HFF-Myc (cell line): ENCODE results near the gene GREB1L.

Experiments used
- DNase-seq: peaks from one replicate; pipeline ENCODE4 v3.0.0-alpha.2; 2011; ENCODE audit warnings: low read depth; ENCODE audit errors: extremely low read depth
- H3K4me3 ChIP-seq: replicated peaks from 2 replicates; pipeline ENCODE4 v1.5.1; 2011; ENCODE audit warnings: low read depth, mild to moderate bottlenecking, control low read depth, low read length
- TF ChIP-seq, protein P1 (sequence below): IDR thresholded peaks from 2 replicates; pipeline ENCODE4 v1.5.1; 2012; ENCODE audit warnings: mild to moderate bottlenecking, low read depth, low read length, control low read depth; ENCODE audit errors: missing control alignments

The GREB1L gene

DNA sequence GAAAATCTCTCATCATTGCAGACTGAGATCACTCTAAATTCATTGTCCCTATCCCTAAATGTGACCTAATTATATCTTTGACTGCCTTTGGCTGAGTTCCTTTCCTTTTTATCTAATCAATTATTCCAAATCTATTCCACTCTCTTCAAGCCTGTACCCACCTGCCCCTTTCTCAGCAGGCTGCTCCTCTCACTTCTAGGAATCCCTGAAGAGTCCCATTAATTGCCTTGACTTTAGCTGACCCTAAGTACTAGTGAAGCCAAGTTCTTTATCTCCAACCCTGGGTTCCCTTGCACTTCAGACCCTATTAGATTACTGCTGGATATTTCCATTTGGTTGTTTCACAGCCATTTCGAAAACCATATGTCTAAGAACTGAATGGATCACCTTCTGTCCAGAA lies 102.8 kb downstream of the GREB1L start:
- DNase-seq: no peak
- H3K4me3 ChIP-seq: no peak overlapping the region
- TF ChIP-seq, protein P1, sequence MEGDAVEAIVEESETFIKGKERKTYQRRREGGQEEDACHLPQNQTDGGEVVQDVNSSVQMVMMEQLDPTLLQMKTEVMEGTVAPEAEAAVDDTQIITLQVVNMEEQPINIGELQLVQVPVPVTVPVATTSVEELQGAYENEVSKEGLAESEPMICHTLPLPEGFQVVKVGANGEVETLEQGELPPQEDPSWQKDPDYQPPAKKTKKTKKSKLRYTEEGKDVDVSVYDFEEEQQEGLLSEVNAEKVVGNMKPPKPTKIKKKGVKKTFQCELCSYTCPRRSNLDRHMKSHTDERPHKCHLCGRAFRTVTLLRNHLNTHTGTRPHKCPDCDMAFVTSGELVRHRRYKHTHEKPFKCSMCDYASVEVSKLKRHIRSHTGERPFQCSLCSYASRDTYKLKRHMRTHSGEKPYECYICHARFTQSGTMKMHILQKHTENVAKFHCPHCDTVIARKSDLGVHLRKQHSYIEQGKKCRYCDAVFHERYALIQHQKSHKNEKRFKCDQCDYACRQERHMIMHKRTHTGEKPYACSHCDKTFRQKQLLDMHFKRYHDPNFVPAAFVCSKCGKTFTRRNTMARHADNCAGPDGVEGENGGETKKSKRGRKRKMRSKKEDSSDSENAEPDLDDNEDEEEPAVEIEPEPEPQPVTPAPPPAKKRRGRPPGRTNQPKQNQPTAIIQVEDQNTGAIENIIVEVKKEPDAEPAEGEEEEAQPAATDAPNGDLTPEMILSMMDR: no peak

DNA sequence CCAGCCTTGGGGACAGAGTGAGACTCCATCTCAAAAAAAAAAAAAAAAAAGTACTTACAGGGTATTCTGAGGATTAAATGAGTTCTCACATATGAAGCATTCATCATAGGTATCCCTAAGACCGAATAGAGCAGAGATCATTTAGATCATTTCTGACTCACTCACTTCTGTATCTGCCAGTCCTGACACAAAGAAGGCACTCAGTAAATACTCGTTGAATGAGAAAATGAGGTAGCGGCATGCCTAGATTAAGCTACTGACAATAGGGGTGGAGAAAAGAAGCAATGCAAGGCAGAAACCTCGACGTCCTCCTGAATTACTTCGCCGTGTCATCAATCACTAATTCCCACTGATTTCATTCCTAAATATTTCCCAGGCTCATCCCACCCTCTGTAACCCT lies 103.8 kb downstream of the GREB1L start:
- no peak for DNase-seq

DNA sequence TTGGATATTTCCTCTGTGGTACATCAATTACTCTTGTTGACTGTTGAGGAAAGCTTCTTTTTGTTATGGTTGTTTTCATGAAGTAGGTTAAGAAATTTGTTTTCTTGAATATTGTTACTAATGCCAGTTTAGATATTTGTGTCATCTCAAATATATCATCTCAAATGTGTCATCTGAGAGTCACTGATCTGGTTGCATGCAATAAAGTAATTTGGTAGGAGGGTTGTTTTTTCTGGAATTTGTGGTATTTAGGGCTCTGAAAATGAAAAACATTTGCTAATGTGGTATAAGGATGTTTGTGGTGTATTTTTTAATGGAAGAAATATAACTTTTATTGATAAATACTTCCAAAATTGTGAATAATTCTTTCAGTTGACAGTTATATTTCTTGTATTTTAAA lies 117.7 kb downstream of the GREB1L start:
- DNase-seq: no peak
- no peak overlapping the region for H3K4me3 ChIP-seq
- TF ChIP-seq, protein P1: no peak

More for the DNA sequence above, 103.8 kb downstream of the GREB1L start:
- TF ChIP-seq, protein P1: no peak
- no peak overlapping the region for H3K4me3 ChIP-seq

DNA sequence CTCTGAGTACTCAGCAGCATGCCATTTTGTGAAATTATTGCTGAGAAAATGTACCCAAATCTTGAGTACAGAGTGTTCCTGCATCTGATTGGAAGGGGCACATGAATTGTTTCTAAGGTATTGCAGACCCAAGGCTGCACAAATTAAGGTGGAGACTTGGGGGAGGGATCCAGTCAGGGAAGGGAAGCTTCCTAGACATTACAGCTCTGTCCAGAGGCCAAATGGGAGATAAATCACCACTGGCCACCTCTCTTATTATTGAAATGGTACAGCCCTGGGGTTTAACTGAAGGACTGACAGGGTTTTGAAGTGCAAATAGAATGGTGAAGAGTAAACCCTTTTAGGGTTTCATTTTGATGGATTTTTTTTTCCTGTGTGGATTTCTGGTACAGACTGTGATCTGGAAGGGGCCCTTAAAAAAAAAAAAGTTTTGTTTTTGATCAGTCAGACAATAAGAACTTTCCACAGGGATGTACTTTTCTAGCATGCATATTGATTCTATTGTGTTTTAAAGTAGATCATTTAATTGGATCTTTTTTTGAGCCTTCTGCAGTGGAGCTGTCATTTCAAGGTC lies 119.4 kb downstream of the GREB1L start:
- DNase-seq: no peak
- H3K4me3 ChIP-seq: no peak overlapping the region
- TF ChIP-seq, protein P1: no peak

DNA sequence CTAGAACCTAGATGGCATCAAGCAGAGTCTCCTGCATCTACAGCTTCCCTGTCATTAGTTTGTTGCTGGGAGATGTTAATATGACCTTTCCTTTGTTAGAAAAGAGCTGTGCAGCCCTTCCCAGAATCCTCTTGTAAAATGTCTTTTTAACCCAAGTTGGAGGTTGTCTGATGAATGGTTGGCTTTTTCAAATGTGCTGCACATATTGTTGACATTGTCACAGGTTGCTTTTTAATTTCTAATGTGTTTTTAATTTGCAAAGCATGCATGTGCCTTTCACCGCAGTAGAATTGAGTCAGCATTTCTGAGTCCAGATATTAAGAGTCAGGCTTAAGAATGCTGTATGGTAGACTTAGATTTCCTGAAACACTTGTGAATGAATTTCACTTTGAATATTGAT lies 120.8 kb downstream of the GREB1L start:
- TF ChIP-seq, protein P1: no peak
- no peak overlapping the region for H3K4me3 ChIP-seq
- DNase-seq: peak; percentile 46

DNA sequence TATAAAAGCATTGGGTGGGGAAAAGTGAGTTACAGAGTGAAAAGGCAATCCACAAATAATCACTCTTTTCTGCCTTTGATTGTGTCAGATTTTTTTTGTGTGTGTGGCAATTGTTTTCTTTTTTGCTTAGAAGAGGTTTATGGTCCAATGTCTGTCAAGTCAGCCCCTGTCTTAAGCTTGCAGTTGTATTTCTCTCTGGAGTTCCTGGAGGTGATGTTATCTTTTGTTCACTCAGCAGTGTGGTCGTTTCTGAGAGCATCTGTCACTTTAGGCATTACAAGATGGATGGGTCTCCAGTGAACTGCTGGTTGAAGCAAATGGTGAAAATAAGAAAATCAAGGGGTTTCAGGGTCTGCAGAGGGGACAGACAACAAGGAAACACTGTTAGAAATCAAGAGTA lies 121.3 kb downstream of the GREB1L start:
- TF ChIP-seq, protein P1: no peak
- DNase-seq: no peak
- H3K4me3 ChIP-seq: no peak overlapping the region

DNA sequence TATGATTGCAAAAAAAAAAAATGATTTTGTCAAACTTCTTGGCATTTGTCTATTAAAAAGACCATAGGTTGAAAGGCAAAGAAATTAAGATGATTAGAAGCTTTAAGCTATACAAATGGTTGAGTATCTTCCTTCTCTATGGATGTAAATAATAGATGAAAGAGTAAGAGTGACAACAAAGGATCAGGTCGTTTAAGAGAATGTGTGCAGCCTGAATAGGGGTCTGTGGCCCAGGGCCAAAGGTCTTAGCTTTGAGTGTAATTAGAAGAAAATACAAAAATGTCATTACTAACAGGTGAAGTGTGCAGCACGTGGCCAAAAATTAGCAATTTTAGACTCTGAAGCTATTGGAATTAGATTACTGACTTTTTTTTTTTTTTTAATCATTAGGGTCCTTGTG lies 122.4 kb downstream of the GREB1L start:
- TF ChIP-seq, protein P1: no peak
- H3K4me3 ChIP-seq: no peak overlapping the region
- DNase-seq: no peak
